ENCODE results near the gene GSN. TPM values are rescaled to one million over a fixed set of nuclear protein-coding genes. Genes with fewer than 3 reads are reported as not detected.

The GSN gene
- total and polyA plus RNA-seq, 2 of the 13 experiments (the other 11 are each of a cell fraction or from before 2014, with no cell fraction given): 294 to 307 TPM

GRCh38 chr9:121269642-121270254 lies 1.8 kb downstream of the GSN start:
- WGBS (ENCODE audit: low lambda C conversion rate): 37% methylated on average over 5 of the region's 5 CpGs
- in situ Hi-C loops (cut with HindIII; ENCODE audit: extremely low pct_ligation_motif_present, low pct_unique_long_range_greater_than_20kb): no loop called here
- ATAC-seq: no peak

More at GRCh38 chr9:121269642-121270254, 1.8 kb downstream of the GSN start:
- Histone ChIP-seq H3K27me3 (ENCODE audit: control insufficient read depth in 1 of 2, insufficient read depth in 2 of 2, low read length in 2 of 2) (peaks cover 0 to 18% of the 10 kb centered on the region in 2 experiments; a peak in 3 of 5 replicates), H3K4me2 (ENCODE audit: low read depth, low read length) (peak overlapping the region; percentile 78), H3K4me3 (replicated peaks in 1 of 3; ENCODE audit: insufficient read depth in 1 of 3, low read depth in 2 of 3, low read length in 3 of 3) (peak overlapping the region in 2 of 3 experiments; percentile 82 to 84; a peak in 3 of 6 replicates), H3K9ac (ENCODE audit: insufficient read depth, low read depth, low read length) (no peak overlapping the region), H3K36me3 (replicated peaks in 1 of 2; ENCODE audit: control insufficient read depth in 1 of 2, insufficient read depth in 2 of 2, low read length in 2 of 2) (no peaks in the 10 kb centered on the region), H3K79me2 (ENCODE audit: insufficient read depth, low read length) (no peaks in the 10 kb centered on the region), H3K9me3 (ENCODE audit: low read length) (no peaks in the 10 kb centered on the region), H3K27ac (ENCODE audit: extremely low read length, insufficient read depth, low read length) (no peak overlapping the region), H3K4me1 (ENCODE audit: insufficient read depth, low read length) (peaks cover 34% of the 10 kb centered on the region), H4K20me1 (ENCODE audit: insufficient read depth, low read length) (no peaks in the 10 kb centered on the region), H2AFZ (ENCODE audit: low read length) (peak overlapping the region; percentile 31)
- ChIA-PET POLR2A (interaction anchor here (1.3 to 3.5 kb wide), 5 partner anchors 8 to 33 kb away, joined by 3 to 29 read pairs (median 8); no protein-coding TSS in a partner anchor), CTCF (ENCODE audit: low intra/inter-chr PET ratio, low total read pairs) (no interaction called here)
- DNase-seq (ENCODE audit: low spot score) (no peak), FAIRE-seq (no peak)
- TF ChIP-seq SP5 (CRISPR knock-in tag; IDR thresholded peaks at IDR 0.05; ENCODE audit: borderline replicate concordance, low read depth) (no peak), TAF15 (IDR thresholded peaks at IDR 0.05; ENCODE audit: low read depth, low read length, poor library complexity, severe bottlenecking) (no peak), ELF3 (CRISPR knock-in tag; IDR thresholded peaks at IDR 0.05) (no peak), HDAC2 (CRISPR knock-in tag; IDR thresholded peaks at IDR 0.05) (no peak), ZNF264 (CRISPR knock-in tag; IDR thresholded peaks at IDR 0.05) (no peak), ZNF230 (CRISPR knock-in tag; IDR thresholded peaks at IDR 0.05) (no peak), ZNF251 (CRISPR knock-in tag; IDR thresholded peaks at IDR 0.05) (no peak), CSRNP1 (CRISPR knock-in tag; IDR thresholded peaks at IDR 0.05) (no peak), ATF2 (CRISPR knock-in tag; IDR thresholded peaks at IDR 0.05) (no peak), CBX5 (CRISPR knock-in tag; IDR thresholded peaks at IDR 0.05; ENCODE audit: borderline replicate concordance) (no peak), PREB (CRISPR knock-in tag; IDR thresholded peaks at IDR 0.05) (no peak), TCF12 (IDR thresholded peaks at IDR 0.05) (no peak), TCF12 (CRISPR knock-in tag; IDR thresholded peaks at IDR 0.05) (no peak), ZFYVE20 (CRISPR knock-in tag; IDR thresholded peaks at IDR 0.05; ENCODE audit: borderline replicate concordance, low read depth) (no peak), ZFP91 (CRISPR knock-in tag; IDR thresholded peaks at IDR 0.05; ENCODE audit: borderline replicate concordance) (no peak), NBN (conservative IDR thresholded peaks at IDR 0.05) (no peak), HNRNPK (IDR thresholded peaks at IDR 0.05; ENCODE audit: low read depth, low read length, poor library complexity, severe bottlenecking) (no peak)
- TF ChIP-seq, protein P1, sequence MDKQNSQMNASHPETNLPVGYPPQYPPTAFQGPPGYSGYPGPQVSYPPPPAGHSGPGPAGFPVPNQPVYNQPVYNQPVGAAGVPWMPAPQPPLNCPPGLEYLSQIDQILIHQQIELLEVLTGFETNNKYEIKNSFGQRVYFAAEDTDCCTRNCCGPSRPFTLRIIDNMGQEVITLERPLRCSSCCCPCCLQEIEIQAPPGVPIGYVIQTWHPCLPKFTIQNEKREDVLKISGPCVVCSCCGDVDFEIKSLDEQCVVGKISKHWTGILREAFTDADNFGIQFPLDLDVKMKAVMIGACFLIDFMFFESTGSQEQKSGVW (CRISPR knock-in tag; IDR thresholded peaks at IDR 0.05; ENCODE audit: borderline replicate concordance): no peak
- TSS peak; percentile 49 for BruUV-seq (replicated peaks)
- intact Hi-C loops (cut with micrococcal nuclease; ENCODE audit: unreplicated experiment): loop anchor here (5.0 kb wide), 1 partner anchor 37 kb away; no protein-coding TSS in a partner anchor

Data from HepG2 (cell line).